Caki2 (cell line): ENCODE data around the gene MLPH. TPM values are rescaled to one million over a fixed set of nuclear protein-coding genes. Genes with fewer than 3 reads are reported as not detected.

Experiments
- DNase-seq: peaks from one replicate; pipeline ENCODE4 v3.0.0-alpha.2; 2015; ENCODE audit warnings: low read depth
- in situ Hi-C: cut with HindIII; loops from 2 replicates; pipeline ENCODE4 v1.10.0; 2016; ENCODE audit warnings: low sequenced_read_pairs, low pct_unique_long_range_greater_than_20kb, mixed read lengths
- total RNA-seq: library from RNA; depleted of rRNA; stranded (reverse); fragments of >200 nt; shearing (Covaris generic); gene quantifications from 2 replicates; pipeline ENCODE4 v1.2.3, GENCODE V29; 2014; ENCODE audit warnings: low replicate concordance

Gene MLPH
- total RNA-seq, 1 experiment from 2014 or later: 33.8 TPM

GRCh38 chr2:237529452-237530402 is 42.7 kb downstream of the MLPH start:
- in situ Hi-C loops: no loop called here

GRCh38 chr2:237530472-237531433 is 43.7 kb downstream of the MLPH start:
- DNase-seq: no peak
- in situ Hi-C loops: no loop called here

More at GRCh38 chr2:237529452-237530402, 42.7 kb downstream of the MLPH start:
- no peak for DNase-seq

- in situ Hi-C loops: no loop called here
Measured at GRCh38 chr2:237532160-237532559, 45.1 kb downstream of the MLPH start.

GRCh38 chr2:237533668-237534161 is 46.7 kb downstream of the MLPH start:
- no peak for DNase-seq
- in situ Hi-C loops: no loop called here

More at GRCh38 chr2:237532160-237532559, 45.1 kb downstream of the MLPH start:
- no peak for DNase-seq

- in situ Hi-C loops: no loop called here
- no peak for DNase-seq
Measured at GRCh38 chr2:237534380-237534779, 47.3 kb downstream of the MLPH start.

- in situ Hi-C loops: no loop called here
- no peak for DNase-seq
Measured at GRCh38 chr2:237535385-237536082, 48.5 kb downstream of the MLPH start.

- DNase-seq: no peak
- in situ Hi-C loops: no loop called here
Measured at GRCh38 chr2:237536083-237536415, 49.0 kb downstream of the MLPH start.

- no peak for DNase-seq
- in situ Hi-C loops: no loop called here
Measured at GRCh38 chr2:237536617-237537016, 49.6 kb downstream of the MLPH start.

- DNase-seq: no peak
- in situ Hi-C loops: no loop called here
Measured at GRCh38 chr2:237538001-237538720, 51.1 kb downstream of the MLPH start.

GRCh38 chr2:237538901-237539300 is 51.9 kb downstream of the MLPH start:
- no peak for DNase-seq
- in situ Hi-C loops: no loop called here

- DNase-seq: no peak
- in situ Hi-C loops: no loop called here
Measured at GRCh38 chr2:237539681-237540080, 52.6 kb downstream of the MLPH start.

GRCh38 chr2:237540223-237540775 is 53.2 kb downstream of the MLPH start:
- no peak for DNase-seq
- in situ Hi-C loops: no loop called here

GRCh38 chr2:237540823-237541222 is 53.8 kb downstream of the MLPH start:
- DNase-seq: no peak

GRCh38 chr2:237541243-237541642 is 54.2 kb downstream of the MLPH start:
- DNase-seq: no peak
- in situ Hi-C loops: no loop called here

More at GRCh38 chr2:237540823-237541222, 53.8 kb downstream of the MLPH start:
- in situ Hi-C loops: no loop called here

- in situ Hi-C loops: no loop called here
- DNase-seq: no peak
Measured at GRCh38 chr2:237542001-237542704, 55.1 kb downstream of the MLPH start.

- no peak for DNase-seq
- in situ Hi-C loops: no loop called here
Measured at GRCh38 chr2:237546040-237546875, 59.2 kb downstream of the MLPH start.
